HG03095 (cell line): Measurements from ENCODE around the gene CCDC85B.
A peak's percentile ranks its signal among the peaks of the same experiment; 100 is the strongest.
"Not testable (repeated sequence)": the region's sequence is repeated elsewhere in the genome, so short reads cannot be mapped to it uniquely, and the experiment has no call there.

Experiments used
- ATAC-seq: cut with Tn5 transposase; IDR thresholded peaks from one replicate; pipeline ENCODE4 v1.9.1; 2021; ENCODE audit warnings: moderate library complexity; ENCODE audit not compliant: unreplicated experiment

CCDC85B gene

GRCh38 chr11:65890324-65891218 is at the start of gene CCDC85B:
Gene CCDC85B (plus strand): TSS chr11:65890673. CDS start chr11:65890784, 111 bp downstream.
- peak; percentile 47 for ATAC-seq

DNA sequence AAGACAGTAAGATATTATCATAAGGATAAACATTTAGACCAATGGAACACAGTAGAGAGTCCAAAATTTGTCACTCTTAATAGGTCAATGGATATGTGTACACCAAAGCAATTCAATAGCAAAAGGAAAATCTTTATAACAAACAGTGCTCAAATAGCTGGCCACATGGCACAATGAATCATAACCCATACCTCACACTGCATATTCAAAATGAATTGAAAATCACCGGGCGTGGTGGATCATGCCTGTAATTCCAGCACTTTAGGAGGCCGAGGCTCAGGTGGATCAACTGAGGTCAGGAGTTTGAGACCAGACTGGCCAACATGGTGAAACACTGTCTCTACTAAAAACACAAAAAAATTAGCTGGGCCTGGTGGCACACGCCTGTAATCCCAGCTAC is 48.3 kb upstream of the CCDC85B start:
- no peak for ATAC-seq

GRCh38 chr11:65843811-65844210 is 46.7 kb upstream of the CCDC85B start:
- no peak for ATAC-seq

- no peak for ATAC-seq
Measured at GRCh38 chr11:65844231-65844872, 46.1 kb upstream of the CCDC85B start.

DNA sequence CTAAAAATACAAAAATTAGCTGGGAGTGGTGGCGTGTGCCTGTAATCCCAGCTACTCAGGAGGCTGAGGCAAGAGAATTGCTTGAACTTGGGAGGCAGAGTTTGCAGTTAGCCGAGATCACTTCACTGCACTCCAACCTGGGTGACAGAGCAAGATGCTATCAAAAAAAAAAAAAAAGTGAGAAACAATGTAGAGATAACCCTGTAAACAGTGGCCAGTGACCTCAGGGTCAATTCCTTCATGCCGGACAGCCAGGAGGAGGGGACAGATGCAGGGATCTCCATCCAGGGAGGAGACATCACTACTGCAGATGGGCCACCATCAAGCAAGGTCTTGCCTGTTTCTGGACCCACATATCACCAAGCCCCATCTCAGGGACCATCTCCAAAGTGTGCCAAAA is 42.7 kb upstream of the CCDC85B start:
- no peak for ATAC-seq

DNA sequence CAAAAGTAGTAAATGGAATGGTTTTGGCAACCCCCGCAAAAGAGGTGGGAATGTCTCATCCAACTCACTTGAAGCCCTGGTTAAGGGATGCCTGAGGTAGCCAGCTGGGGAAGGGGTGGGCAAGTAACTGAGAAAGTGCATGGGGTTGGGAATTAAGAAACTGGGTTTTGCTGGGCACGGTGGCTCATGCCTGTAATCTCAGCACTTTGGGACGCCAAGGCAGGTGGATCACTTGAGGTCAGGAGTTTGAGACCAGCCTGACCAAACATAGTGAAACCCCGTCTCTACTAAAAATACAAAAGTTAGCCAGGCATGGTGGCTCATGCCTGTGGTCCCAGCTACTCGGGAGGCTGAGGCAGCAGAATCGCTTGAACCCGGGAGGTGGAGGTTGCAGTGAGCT is 41.8 kb upstream of the CCDC85B start:
- ATAC-seq: not testable (repeated sequence)

DNA sequence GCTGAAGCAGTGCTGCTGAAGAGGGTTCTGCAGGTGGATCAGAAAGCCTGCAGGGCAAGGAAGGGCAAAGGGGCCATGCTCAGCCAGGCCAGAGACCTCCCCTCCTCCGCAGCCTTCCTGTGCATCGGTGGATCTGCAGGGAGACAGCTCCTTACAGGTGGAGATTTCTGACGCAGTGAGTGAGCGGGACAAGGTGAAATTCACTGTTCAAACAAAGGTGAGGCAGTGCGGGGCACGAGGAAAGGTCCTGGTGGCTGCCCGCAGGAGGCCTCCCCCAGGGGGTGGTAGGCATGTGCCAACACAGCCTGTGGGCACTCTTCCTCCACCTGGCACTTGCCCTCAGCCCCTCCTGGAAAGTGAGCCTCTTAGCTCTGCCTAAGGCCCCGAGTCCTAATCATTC is 41.1 kb upstream of the CCDC85B start:
- no peak for ATAC-seq

DNA sequence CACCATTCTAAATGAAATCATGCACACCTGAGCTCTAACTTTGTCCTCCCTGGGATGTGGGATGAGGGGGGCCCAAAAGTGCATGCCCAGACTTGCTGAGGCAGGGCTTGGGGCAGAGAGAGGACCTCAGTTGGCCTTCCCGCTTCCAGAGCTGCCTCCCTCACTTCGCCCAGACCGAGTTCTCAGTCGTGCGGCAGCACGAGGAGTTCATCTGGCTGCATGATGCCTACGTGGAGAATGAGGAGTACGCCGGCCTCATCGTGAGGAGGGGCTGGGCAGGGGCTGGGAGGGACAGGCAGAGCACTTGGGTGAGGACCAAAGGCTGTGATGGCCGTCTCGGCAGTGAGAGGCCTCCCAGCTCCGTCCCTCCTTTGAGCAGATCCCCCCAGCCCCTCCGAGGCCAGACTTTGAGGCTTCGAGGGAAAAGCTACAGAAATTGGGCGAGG is 40.7 kb upstream of the CCDC85B start:
- no peak for ATAC-seq

DNA sequence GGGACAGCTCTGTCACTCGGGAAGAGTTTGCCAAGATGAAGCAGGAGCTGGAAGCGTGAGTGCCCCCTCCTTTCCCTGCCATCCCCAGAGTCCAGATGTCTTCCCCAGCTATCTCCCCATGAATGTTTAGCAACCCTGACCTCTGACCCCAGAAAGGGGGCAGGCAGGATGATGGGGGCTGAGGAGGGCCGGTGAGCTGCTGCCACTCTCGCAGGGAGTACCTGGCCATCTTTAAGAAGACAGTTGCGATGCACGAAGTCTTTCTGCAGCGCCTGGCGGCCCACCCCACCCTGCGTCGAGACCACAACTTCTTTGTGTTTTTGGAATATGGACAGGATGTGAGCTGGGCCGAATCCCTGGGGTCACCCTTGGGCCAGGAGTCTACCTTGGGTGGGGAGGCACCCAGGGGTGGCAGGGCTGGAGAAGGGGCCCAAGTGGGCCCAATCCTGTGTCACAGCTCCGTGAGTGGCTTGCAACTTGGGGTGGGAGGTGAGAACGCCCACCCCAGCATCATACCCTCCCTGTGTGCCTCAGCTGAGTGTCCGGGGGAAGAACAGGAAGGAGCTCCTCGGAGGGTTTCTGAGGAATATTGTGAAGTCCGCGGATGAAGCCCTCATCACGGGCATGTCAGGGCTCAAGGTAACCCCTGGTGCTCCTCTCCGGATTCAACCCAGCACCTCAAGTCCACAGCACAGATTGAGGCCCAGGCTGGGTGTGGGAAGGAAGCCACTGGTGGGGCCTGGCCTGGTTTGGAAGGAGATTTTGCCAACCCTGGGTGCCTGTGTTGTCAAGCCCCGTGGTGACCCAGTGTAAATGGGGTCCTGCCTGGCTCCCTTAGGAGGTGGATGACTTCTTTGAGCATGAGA is 40.0 kb upstream of the CCDC85B start:
- no peak for ATAC-seq

- no peak for ATAC-seq
Measured at GRCh38 chr11:65851083-65851579, 39.3 kb upstream of the CCDC85B start.

GRCh38 chr11:65851811-65852507 is 38.5 kb upstream of the CCDC85B start:
- no peak for ATAC-seq

DNA sequence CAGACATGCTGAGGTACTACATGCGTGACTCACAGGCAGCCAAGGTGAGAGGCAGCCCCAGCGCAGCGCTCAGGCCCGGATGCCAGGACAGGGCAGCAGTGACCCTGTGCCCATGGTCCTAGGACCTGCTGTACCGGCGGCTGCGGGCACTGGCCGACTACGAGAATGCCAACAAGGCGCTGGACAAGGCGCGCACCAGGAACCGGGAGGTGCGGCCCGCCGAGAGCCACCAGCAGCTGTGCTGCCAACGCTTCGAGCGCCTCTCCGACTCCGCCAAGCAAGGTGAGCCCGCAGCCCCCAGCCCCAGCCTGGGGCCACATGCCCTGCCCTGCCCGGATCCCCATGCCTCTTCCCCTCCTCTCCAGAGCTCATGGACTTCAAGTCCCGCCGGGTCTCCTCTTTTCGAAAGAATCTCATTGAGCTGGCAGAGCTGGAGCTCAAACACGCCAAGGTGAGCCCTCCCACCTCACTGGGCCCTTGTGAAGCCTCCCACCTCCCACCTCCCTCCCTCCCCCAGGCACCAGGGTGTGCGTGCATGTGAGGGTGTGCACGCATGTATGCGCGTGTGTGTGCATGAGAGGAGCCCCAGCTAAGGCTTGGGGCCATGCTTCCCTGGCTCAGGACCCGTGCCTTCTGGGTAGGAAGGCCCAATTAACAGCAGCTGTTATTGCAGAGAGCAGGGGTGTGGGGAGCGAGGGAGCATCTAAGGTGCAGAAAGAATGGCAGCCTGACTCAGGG is 37.8 kb upstream of the CCDC85B start:
- no peak for ATAC-seq

- ATAC-seq: no peak
Measured at GRCh38 chr11:65853246-65853979, 37.1 kb upstream of the CCDC85B start.

DNA sequence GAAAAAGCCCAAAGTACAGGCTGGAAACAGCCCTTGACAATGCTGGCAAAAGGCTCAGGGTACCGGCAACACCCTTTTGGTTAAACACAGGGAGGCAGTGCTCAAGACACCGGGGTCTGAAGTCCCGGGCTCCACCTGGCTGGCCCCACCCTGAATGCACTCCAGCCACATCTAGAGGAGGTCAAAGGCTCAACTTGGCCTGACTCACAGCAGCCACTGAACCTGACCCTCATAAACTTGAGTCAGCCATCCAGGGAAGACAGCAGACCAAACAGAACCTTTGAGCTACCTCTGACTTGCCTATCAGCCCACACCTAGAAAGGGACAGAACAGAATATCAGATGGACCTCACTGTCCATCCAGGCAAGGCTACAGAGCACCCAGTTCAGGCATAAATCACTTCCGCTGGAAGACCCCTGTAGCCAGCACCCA is 36.3 kb upstream of the CCDC85B start:
- no peak for ATAC-seq

GRCh38 chr11:65854852-65855837 is 35.3 kb upstream of the CCDC85B start:
- ATAC-seq: no peak

GRCh38 chr11:65855927-65856363 is 34.5 kb upstream of the CCDC85B start:
- ATAC-seq: no peak

- peak; percentile 21 for ATAC-seq
Measured at GRCh38 chr11:65856689-65857499, 33.6 kb upstream of the CCDC85B start.
